Left kidney (tissue), 2 donors: ENCODE results near the gene CD151. TPM values are rescaled to one million over a fixed set of nuclear protein-coding genes. Genes with fewer than 3 reads are reported as not detected.

ENCODE experiments used
- DNase-seq: peaks from one replicate; pipeline ENCODE4 v3.0.0-alpha.2; 2013
- polyA plus RNA-seq: library from polyadenylated mRNA; unstranded; fragments of 120-200 nt; gene quantifications from one replicate; pipeline ENCODE4 v1.2.1, GENCODE V29; 2013; ENCODE audit not compliant: insufficient read length

The CD151 gene
- polyA plus RNA-seq, 1 donor: 145 TPM

GRCh38 chr11:839875-840617 lies 7.3 kb downstream of the CD151 start:
- no peak for DNase-seq

DNA sequence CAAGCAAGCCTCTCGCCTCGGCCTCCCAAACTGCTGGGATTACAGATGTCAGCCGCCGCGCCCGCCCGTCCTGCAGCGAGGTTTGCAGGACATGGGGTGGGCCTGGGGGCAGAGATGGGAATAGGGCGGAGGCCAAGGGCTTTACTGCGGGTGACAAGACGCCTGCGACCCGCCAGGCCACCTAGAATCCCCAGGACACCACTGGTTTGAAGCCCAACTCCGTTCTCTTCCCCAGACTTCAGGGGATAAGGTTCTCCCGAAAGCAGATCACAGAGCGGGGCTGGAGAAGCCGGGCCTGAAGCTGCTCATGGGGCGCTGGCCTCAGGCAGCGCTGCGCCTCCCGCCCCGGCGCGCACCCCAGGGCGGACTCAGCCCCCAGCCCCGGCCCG lies 9.2 kb downstream of the CD151 start:
- no peak for DNase-seq

DNA sequence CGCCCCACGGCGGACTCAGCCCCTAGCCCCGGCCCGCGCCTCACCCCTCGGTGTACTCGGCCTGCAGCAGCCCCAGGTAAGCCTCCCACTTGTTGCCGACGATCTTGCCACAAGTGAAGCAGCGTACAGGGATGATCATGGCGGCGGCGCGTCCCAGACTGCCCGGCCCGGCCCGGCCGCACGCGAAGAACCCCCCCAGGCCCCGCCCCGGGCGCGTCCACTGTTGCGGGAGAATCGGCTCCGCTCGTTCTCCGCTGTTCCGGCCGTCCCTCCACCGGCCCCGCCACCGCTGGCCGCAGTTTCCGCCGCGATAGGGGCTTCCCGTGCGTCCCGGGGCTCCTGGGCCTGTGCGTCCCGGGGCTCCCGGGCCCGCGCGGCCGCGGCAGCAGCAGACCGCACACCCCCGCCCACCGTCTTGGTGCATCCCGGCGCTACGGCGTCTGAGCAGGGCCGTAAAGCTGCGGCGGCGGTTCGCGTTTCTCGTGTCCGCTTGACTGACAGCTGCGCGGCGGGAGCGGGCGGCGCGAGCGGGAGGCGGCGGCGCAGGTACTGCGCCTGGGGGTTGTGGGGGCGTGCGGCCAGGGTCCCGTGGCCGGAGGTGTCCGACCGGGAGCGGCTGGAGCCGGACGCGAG lies 9.7 kb downstream of the CD151 start, which contains the start of the genes POLR2L and TSPAN4:
Gene POLR2L, minus strand, starts transcription at position 160 of the 633 bp plus-strand sequence. Its CDS starts 21 bp downstream, at position 139.
Gene TSPAN4, plus strand, starts transcription at position 483 of the 633 bp plus-strand sequence. CDS start 7,453 bp downstream, outside the sequence.
- DNase-seq: peak; percentile 87

DNA sequence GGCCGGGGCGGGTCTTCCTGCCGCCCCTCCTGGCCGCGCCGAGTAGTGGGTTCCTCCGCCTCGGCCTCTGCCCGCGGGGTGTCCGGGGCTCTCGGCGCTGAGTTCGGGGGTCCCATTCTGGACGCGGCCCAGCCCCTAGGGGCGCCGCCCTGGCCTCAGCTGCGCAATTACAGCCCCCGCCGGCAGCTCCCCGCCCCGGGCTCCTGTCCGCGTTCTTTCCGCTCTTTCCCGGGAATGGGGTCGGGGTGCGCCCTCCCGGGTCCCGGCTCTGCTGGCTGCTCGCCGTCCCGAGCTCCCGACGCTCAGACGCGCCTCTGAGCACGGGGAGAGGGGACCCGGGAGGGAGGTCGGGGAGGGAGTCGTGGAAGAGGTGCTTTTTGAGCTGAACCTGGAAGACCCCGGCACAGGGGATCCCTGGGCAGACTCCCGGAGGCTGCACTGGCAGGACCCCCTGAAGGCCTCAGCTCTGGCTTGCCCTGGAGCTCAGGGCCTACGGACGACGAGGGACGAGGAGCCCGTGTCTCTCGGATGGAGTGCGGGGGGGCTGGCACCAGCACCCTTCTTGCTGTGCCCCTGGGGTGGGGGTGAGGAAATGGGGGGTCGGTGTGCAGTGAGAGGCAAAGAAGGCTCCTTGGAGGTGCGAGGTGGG lies 10.5 kb downstream of the CD151 start:
- DNase-seq: no peak

GRCh38 chr11:843818-844692 lies 11.3 kb downstream of the CD151 start:
- peak; percentile 70 for DNase-seq

DNA sequence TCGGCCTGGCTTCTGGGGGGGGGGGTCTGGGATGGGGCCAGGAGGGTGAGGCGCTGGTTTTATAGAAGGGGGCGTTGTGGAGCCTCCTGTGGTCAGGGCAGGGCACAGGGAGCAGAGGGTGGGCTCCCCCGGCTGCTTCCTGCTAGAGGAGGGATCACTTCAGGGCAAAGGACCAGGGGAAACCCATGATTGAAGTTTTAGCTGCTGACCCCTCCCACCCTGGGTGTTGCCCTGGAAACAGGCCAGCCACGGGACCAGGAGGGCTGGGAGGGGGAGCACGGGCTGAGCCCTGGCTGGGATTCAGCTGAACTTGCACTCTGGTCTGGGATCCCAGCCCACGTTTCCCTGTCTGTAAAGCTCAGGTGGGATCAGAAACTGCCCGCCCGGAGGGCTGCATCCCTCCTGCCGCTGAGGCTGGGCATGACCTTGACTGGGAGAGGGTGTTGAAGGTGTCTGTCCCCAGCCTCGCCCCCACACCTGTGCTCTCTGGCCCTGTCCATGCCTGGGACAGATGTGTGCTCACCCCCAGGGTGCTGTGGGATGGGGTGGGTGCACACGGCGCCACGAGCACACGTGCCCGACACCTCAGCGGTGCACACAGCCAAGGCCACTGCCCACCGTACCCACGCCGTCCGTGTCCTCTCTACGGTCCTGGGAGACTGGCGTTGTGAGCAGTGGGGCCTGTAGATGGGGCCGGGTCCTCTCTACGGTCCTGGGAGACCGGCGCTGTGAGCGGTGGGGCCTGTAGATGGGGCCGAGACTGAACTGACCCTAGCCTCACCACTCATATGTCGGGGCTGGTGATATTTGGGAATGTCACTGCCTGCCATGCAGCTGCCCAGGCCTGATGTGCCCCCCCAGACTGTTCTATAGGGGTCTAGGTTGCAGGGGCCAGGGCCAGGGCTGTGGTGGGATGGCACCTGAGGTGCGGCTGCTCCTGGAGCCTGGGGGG lies 12.2 kb downstream of the CD151 start:
- peak; percentile 85 for DNase-seq

DNA sequence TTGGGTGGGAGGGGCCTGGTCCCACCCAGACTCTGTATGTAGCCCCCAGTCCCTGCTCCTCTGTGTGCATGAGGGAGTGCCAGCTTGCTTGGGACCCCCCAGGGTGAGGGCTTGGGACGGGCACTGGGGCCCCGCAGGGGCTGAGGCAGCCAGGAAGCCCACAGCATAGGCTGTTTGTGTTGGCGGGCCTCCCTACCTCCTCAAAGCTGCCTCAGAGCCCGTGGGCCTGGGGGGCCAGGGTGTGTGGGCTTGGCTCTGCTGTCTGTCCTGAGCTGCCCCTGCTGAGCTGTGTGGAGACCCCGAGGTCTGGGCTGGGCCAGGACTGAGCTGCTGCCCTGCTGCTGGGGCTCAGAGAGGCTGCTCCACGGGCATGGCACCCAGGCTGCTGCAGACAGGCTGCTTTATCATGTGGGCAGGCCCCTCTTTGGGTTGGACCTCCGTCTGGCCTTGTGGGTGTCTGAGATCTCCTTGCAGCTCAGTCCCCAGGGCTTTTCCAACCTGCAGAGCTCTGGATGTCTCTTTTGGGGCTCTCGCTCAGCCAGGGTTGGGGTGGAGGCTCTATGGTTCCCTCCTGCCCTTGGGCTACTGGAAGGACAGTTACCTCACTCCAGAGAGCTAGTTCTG lies 13.2 kb downstream of the CD151 start:
- DNase-seq: no peak

GRCh38 chr11:846496-847098 lies 13.8 kb downstream of the CD151 start:
- no peak for DNase-seq

- DNase-seq: no peak
Measured at GRCh38 chr11:847876-848275, 15.1 kb downstream of the CD151 start.

GRCh38 chr11:848380-848931 lies 15.7 kb downstream of the CD151 start:
- DNase-seq: no peak

DNA sequence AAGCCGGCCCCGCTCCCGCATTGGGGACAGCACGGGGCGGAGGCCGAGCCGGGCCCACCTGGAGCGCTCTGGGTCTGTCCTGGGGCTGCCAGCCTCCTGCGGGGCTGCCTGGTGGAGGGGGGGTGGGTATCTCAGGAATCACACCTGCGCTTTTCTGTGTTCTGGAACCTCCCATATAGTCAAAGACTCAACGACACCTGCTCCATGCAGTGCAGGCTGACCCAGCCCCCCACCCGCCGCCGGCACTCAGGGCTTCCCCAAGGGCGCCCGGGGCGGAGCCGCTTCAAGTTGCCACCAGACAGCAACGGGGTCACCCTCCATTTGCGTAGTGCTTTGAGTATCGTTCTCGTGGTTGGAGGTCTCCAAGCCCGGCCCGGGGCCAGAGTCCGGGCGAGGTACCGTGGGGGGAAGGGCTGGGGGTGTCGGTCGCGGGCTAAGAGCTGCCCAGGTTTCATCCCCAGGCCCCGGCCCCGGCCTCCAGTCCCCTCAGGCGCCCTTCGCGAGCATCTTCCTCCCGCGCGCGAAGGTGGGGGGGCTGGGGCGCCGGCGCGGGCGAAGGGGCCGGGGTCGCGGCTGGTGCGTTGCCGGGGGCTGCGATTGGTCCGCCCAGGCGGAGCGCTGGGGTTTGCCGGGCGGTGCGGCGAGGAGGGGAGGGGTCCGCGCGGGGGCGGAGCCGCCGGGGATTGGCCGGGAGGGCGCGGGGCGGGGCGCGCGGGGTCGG lies 16.5 kb downstream of the CD151 start:
- no peak for DNase-seq

- DNase-seq: no peak
Measured at GRCh38 chr11:849951-850774, 17.4 kb downstream of the CD151 start.

- DNase-seq: no peak
Measured at GRCh38 chr11:850775-851763, 18.3 kb downstream of the CD151 start.

DNA sequence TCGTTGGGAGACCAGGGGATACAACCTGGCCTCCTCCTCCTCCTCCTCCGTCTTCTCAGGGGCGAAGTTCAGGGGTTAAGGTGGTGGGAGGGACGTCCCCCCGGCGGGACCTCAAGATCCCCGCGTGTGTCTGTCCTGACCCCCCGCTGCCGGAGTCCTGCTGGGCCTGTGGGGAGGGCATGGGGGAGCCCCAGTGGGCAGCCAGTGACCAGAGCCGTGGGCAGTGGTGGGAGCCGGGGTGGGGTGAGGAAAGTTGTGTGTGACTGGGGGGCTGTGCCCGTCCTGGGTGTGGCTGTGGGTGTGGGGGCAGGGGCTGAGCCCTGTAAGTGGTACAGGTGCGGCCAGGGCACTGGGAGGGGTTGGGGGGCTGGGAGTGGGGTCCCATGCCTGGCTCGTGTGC lies 20.0 kb downstream of the CD151 start:
- no peak for DNase-seq

GRCh38 chr11:853682-854448 lies 21.1 kb downstream of the CD151 start:
- DNase-seq: no peak
